ENCODE data around the gene SORCS2.
A peak's percentile ranks its signal among the peaks of the same experiment; 100 is the strongest.

The SORCS2 gene

GRCh38 chr4:7761312-7761711 lies 569.0 kb downstream of the SORCS2 start:
- H3K4me1 ChIP-seq (ENCODE audit: control insufficient read depth in 1 of 2, insufficient read depth in 2 of 2, low read length in 2 of 2) = peaks cover 9 to 11% of the 10 kb centered on the region in 2 experiments
- no peak overlapping the region for H2BK5ac ChIP-seq (ENCODE audit: low read depth, low read length, poor library complexity)
- no peak overlapping the region for H2AK5ac ChIP-seq (ENCODE audit: low read length)
- no CpG with 5 or more reads among the region's 11 CpGs for WGBS (ENCODE audit: extremely low coverage, insufficient coverage, insufficient read length)
- peak overlapping the region; percentile 4 for H3K18ac ChIP-seq (ENCODE audit: low read length)
- no peak overlapping the region for H3K4me3 ChIP-seq (ENCODE audit: low read depth, low read length)
- H3K4ac ChIP-seq (ENCODE audit: low read depth, low read length) = no peak overlapping the region
- no peak overlapping the region for H4K91ac ChIP-seq (ENCODE audit: low read depth, low read length)
- H3K27me3 ChIP-seq (ENCODE audit: insufficient read depth, low read length) = no peaks in the 10 kb centered on the region
- H4K8ac ChIP-seq (ENCODE audit: low read depth, low read length) = no peak overlapping the region
- H2AFZ ChIP-seq (ENCODE audit: insufficient read depth, low read length, poor library complexity) = no peak overlapping the region
- H3K36me3 ChIP-seq (ENCODE audit: control insufficient read depth in 1 of 2, insufficient read depth in 2 of 2, low read length in 2 of 2) = peaks cover 40 to 48% of the 10 kb centered on the region in 2 experiments
- no peak overlapping the region for H3K4me2 ChIP-seq (ENCODE audit: low read length)
- no peak overlapping the region for H4K12ac ChIP-seq (ENCODE audit: low read depth, low read length)
- H2BK12ac ChIP-seq (ENCODE audit: low read length) = no peak overlapping the region
- no peak overlapping the region for H3K27ac ChIP-seq (ENCODE audit: low read depth, low read length)
- H3K14ac ChIP-seq (ENCODE audit: low read length) = no peak overlapping the region
- H3K23ac ChIP-seq (ENCODE audit: low read length) = no peak overlapping the region
- H3K9me3 ChIP-seq (ENCODE audit: insufficient read depth, low read depth, low read length) = no peaks in the 10 kb centered on the region
- H3K79me2 ChIP-seq (ENCODE audit: control insufficient read depth, insufficient read depth, low read length, poor library complexity) = no peaks in the 10 kb centered on the region
- H3K9ac ChIP-seq (ENCODE audit: low read length) = no peak overlapping the region
- H2BK120ac ChIP-seq (ENCODE audit: insufficient read depth, low read length, poor library complexity) = no peak overlapping the region
- no peaks in the 10 kb centered on the region for H3K79me1 ChIP-seq (ENCODE audit: low read length)
- no peak for DNase-seq

GRCh38 chr4:7761720-7762119 lies 569.4 kb downstream of the SORCS2 start:
- WGBS (ENCODE audit: extremely low coverage, insufficient coverage, insufficient read length) = no CpG with 5 or more reads among the region's 12 CpGs
- H3K9me3 ChIP-seq (ENCODE audit: insufficient read depth, low read depth, low read length) = no peaks in the 10 kb centered on the region

DNA sequence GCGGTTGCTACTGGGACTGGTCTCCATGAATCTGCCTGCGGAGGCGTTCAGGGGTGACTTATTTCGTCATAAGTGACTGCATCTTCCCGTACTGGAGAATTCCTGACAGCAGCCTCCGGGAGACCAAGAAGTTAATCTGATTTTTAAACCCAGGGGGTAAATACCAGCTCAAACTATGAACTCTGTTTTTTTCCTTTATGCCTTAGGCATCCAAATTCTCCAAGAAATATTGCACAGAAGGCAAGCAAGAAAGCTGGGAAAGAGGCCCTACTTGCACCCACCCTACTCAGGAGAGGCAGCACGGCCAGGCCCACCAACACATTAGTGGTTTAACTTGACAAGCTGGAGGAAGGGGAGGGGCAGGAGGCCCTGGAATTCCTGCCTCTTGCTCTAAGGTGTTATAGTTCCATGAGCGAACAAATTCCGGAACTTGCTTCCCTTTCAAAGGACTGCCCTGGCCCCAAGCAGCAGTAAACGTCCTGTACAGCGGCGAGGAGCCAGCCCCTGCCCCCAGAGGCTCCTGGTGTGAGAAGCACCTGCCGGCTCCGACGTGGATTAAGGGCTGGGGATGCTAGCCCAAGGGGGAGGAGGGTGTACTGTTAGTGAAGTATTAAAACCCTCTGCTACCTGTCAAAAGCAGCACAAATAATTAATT lies 570.2 kb downstream of the SORCS2 start:
- no peaks in the 10 kb centered on the region for H3K79me1 ChIP-seq (ENCODE audit: low read length)
- WGBS (ENCODE audit: extremely low coverage, insufficient coverage, insufficient read length) = no CpG with 5 or more reads among the region's 15 CpGs
- no peaks in the 10 kb centered on the region for H3K79me2 ChIP-seq (ENCODE audit: control insufficient read depth, insufficient read depth, low read length, poor library complexity)
- no peak overlapping the region for H2BK120ac ChIP-seq (ENCODE audit: insufficient read depth, low read length, poor library complexity)
- peak; percentile 61 to 78 for DNase-seq
- H2BK5ac ChIP-seq (ENCODE audit: low read depth, low read length, poor library complexity) = no peak overlapping the region
- no peak overlapping the region for H2AK5ac ChIP-seq (ENCODE audit: low read length)
- H3K14ac ChIP-seq (ENCODE audit: low read length) = no peak overlapping the region
- H3K23ac ChIP-seq (ENCODE audit: low read length) = no peak overlapping the region
- H4K12ac ChIP-seq (ENCODE audit: low read depth, low read length) = no peak overlapping the region
- H3K27ac ChIP-seq (ENCODE audit: low read depth, low read length) = no peak overlapping the region
- H3K9ac ChIP-seq (ENCODE audit: low read length) = no peak overlapping the region
- peaks cover 46 to 51% of the 10 kb centered on the region in 2 experiments for H3K36me3 ChIP-seq (ENCODE audit: control insufficient read depth in 1 of 2, insufficient read depth in 2 of 2, low read length in 2 of 2)
- H3K27me3 ChIP-seq (ENCODE audit: insufficient read depth, low read length) = no peaks in the 10 kb centered on the region
- H3K4me2 ChIP-seq (ENCODE audit: low read length) = no peak overlapping the region
- H2BK12ac ChIP-seq (ENCODE audit: low read length) = no peak overlapping the region
- no peak overlapping the region for H2AFZ ChIP-seq (ENCODE audit: insufficient read depth, low read length, poor library complexity)
- no peak overlapping the region for H3K18ac ChIP-seq (ENCODE audit: low read length)
- no peak overlapping the region for H4K91ac ChIP-seq (ENCODE audit: low read depth, low read length)
- H3K4ac ChIP-seq (ENCODE audit: low read depth, low read length) = no peak overlapping the region
- H4K8ac ChIP-seq (ENCODE audit: low read depth, low read length) = no peak overlapping the region
- H3K9me3 ChIP-seq (ENCODE audit: insufficient read depth, low read depth, low read length) = no peaks in the 10 kb centered on the region
- peaks cover 9 to 11% of the 10 kb centered on the region in 2 experiments for H3K4me1 ChIP-seq (ENCODE audit: control insufficient read depth in 1 of 2, insufficient read depth in 2 of 2, low read length in 2 of 2)
- no peak overlapping the region for H3K4me3 ChIP-seq (ENCODE audit: low read depth, low read length)

More at GRCh38 chr4:7761720-7762119, 569.4 kb downstream of the SORCS2 start:
- peak; percentile 73 to 79 for DNase-seq
- no peak overlapping the region for H4K8ac ChIP-seq (ENCODE audit: low read depth, low read length)
- no peaks in the 10 kb centered on the region for H3K79me1 ChIP-seq (ENCODE audit: low read length)
- no peaks in the 10 kb centered on the region for H3K79me2 ChIP-seq (ENCODE audit: control insufficient read depth, insufficient read depth, low read length, poor library complexity)
- H4K91ac ChIP-seq (ENCODE audit: low read depth, low read length) = no peak overlapping the region
- no peak overlapping the region for H4K12ac ChIP-seq (ENCODE audit: low read depth, low read length)
- no peak overlapping the region for H3K27ac ChIP-seq (ENCODE audit: low read depth, low read length)
- H3K4me3 ChIP-seq (ENCODE audit: low read depth, low read length) = no peak overlapping the region
- no peak overlapping the region for H3K14ac ChIP-seq (ENCODE audit: low read length)
- H2AFZ ChIP-seq (ENCODE audit: insufficient read depth, low read length, poor library complexity) = no peak overlapping the region
- no peak overlapping the region for H2AK5ac ChIP-seq (ENCODE audit: low read length)
- no peak overlapping the region for H3K23ac ChIP-seq (ENCODE audit: low read length)
- H3K4me1 ChIP-seq (ENCODE audit: control insufficient read depth in 1 of 2, insufficient read depth in 2 of 2, low read length in 2 of 2) = peaks cover 9 to 11% of the 10 kb centered on the region in 2 experiments
- no peak overlapping the region for H2BK120ac ChIP-seq (ENCODE audit: insufficient read depth, low read length, poor library complexity)
- no peak overlapping the region for H3K9ac ChIP-seq (ENCODE audit: low read length)
- no peak overlapping the region for H3K4me2 ChIP-seq (ENCODE audit: low read length)
- H3K4ac ChIP-seq (ENCODE audit: low read depth, low read length) = no peak overlapping the region
- no peak overlapping the region for H3K18ac ChIP-seq (ENCODE audit: low read length)
- H3K27me3 ChIP-seq (ENCODE audit: insufficient read depth, low read length) = no peaks in the 10 kb centered on the region
- H2BK5ac ChIP-seq (ENCODE audit: low read depth, low read length, poor library complexity) = no peak overlapping the region
- H2BK12ac ChIP-seq (ENCODE audit: low read length) = no peak overlapping the region
- H3K36me3 ChIP-seq (ENCODE audit: control insufficient read depth in 1 of 2, insufficient read depth in 2 of 2, low read length in 2 of 2) = peaks cover 41 to 52% of the 10 kb centered on the region in 2 experiments

DNA sequence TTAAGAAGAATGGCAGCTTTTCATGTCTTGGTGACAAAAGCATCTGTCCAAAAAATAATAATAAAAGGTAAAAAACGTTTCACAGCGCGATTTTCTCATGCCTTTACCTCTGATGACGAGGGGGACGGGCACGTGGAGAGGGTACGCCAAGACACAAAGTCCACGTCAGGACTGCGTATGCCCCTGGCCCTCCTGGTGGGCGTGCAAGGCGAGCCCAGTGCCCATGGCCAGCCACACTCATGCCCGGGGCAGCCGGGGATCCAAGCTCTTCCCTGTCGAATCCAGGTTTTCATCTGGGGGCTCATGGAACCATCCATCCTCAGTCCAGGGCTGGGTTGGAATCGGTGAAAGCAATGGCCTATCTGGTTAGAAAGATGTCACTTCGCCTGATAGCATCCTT lies 570.8 kb downstream of the SORCS2 start:
- Histone ChIP-seq H3K36me3 (ENCODE audit: control insufficient read depth in 1 of 2, insufficient read depth in 2 of 2, low read length in 2 of 2) (peaks cover 52 to 57% of the 10 kb centered on the region in 2 experiments), H3K4me3 (ENCODE audit: low read depth, low read length) (no peak overlapping the region), H2BK12ac (ENCODE audit: low read length) (no peak overlapping the region), H2AFZ (ENCODE audit: insufficient read depth, low read length, poor library complexity) (no peak overlapping the region), H4K12ac (ENCODE audit: low read depth, low read length) (no peak overlapping the region), H3K14ac (ENCODE audit: low read length) (no peak overlapping the region), H3K9me3 (ENCODE audit: insufficient read depth, low read depth, low read length) (no peaks in the 10 kb centered on the region), H3K79me2 (ENCODE audit: control insufficient read depth, insufficient read depth, low read length, poor library complexity) (no peaks in the 10 kb centered on the region), H3K4ac (ENCODE audit: low read depth, low read length) (no peak overlapping the region), H3K4me2 (ENCODE audit: low read length) (no peak overlapping the region), H2BK5ac (ENCODE audit: low read depth, low read length, poor library complexity) (no peak overlapping the region), H3K9ac (ENCODE audit: low read length) (no peak overlapping the region), H3K79me1 (ENCODE audit: low read length) (no peaks in the 10 kb centered on the region), H3K4me1 (ENCODE audit: control insufficient read depth in 1 of 2, insufficient read depth in 2 of 2, low read length in 2 of 2) (peaks cover 9 to 11% of the 10 kb centered on the region in 2 experiments), H2BK120ac (ENCODE audit: insufficient read depth, low read length, poor library complexity) (no peak overlapping the region), H2AK5ac (ENCODE audit: low read length) (no peak overlapping the region), H4K91ac (ENCODE audit: low read depth, low read length) (no peak overlapping the region), H3K18ac (ENCODE audit: low read length) (peak overlapping the region; percentile 31), H3K27me3 (ENCODE audit: insufficient read depth, low read length) (no peaks in the 10 kb centered on the region), H3K27ac (ENCODE audit: low read depth, low read length) (no peak overlapping the region), H3K23ac (ENCODE audit: low read length) (no peak overlapping the region), H4K8ac (ENCODE audit: low read depth, low read length) (no peak overlapping the region)
- no peak for DNase-seq
- no CpG with 5 or more reads among the region's 16 CpGs for WGBS (ENCODE audit: extremely low coverage, insufficient coverage, insufficient read length)

Data from trophoblast cell (in vitro differentiated cells and primary cell).